ENCODE measurements around the gene NMNAT2.

GRCh38 chr1:183275322-183275721 is 142.9 kb downstream of the NMNAT2 start:
- TF ChIP-seq CTCF (conservative IDR thresholded peaks at IDR 0.05; ENCODE audit: low read depth in 2 of 2) = no peak
- TF ChIP-seq ETS1 (IDR thresholded peaks at IDR 0.05) = no peak
- no peak for TF ChIP-seq POLR2AphosphoS5 (IDR thresholded peaks at IDR 0.05; ENCODE audit: low read depth)
- TF ChIP-seq REST (IDR thresholded peaks at IDR 0.05; ENCODE audit: unreplicated experiment) = no peak
- no peak for TF ChIP-seq EZH2phosphoT487 (IDR thresholded peaks at IDR 0.05; ENCODE audit: unreplicated experiment)
- no peak for TF ChIP-seq EZH2 (IDR thresholded peaks at IDR 0.05; ENCODE audit: low read depth, unreplicated experiment)
- no peak for TF ChIP-seq NANOG (IDR thresholded peaks at IDR 0.05; ENCODE audit: borderline replicate concordance)
- TF ChIP-seq CREB1 (CRISPR knock-in tag; IDR thresholded peaks at IDR 0.05; ENCODE audit: low read depth) = no peak
